ENCODE data around the gene CYP4V2.

DNA sequence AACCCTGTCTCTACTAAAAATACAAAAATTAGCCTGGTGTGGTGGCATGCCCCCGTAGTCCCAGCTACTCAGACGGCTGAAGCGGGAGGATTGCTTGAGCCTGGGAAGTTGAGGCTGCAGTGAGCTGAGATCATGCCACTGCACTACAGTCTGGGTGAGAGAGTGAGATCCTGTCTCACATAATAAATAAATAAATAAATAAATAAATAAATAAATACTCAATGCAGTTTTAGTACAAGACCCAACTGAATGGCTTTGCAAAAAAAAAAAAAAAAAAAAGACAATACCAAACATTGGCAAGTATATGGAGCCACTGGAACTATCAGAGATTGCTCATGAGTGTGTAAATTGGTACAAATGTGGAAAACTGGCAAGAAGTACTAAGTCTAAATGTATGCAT is 3.3 kb upstream of the CYP4V2 start:
- TF ChIP-seq, protein P1, sequence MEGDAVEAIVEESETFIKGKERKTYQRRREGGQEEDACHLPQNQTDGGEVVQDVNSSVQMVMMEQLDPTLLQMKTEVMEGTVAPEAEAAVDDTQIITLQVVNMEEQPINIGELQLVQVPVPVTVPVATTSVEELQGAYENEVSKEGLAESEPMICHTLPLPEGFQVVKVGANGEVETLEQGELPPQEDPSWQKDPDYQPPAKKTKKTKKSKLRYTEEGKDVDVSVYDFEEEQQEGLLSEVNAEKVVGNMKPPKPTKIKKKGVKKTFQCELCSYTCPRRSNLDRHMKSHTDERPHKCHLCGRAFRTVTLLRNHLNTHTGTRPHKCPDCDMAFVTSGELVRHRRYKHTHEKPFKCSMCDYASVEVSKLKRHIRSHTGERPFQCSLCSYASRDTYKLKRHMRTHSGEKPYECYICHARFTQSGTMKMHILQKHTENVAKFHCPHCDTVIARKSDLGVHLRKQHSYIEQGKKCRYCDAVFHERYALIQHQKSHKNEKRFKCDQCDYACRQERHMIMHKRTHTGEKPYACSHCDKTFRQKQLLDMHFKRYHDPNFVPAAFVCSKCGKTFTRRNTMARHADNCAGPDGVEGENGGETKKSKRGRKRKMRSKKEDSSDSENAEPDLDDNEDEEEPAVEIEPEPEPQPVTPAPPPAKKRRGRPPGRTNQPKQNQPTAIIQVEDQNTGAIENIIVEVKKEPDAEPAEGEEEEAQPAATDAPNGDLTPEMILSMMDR (IDR thresholded peaks at IDR 0.05) = no peak
- TF ChIP-seq POLR2A (IDR thresholded peaks at IDR 0.05) = no peak
